Skeletal muscle satellite cell (primary cell): ENCODE data around the gene L1TD1. TPM values are rescaled to one million over a fixed set of nuclear protein-coding genes. Genes with fewer than 3 reads are reported as not detected.
"Not testable (repeated sequence)": the region's sequence is repeated elsewhere in the genome, so short reads cannot be mapped to it uniquely, and the experiment has no call there.

ENCODE experiments used
- H3K27me3 ChIP-seq: 2 replicates; pipeline ENCODE4 v1.7.0; 2013; ENCODE audit warnings: low read length; ENCODE audit not compliant: control insufficient read depth, insufficient read depth
- H3K36me3 ChIP-seq: 2 replicates; pipeline ENCODE4 v1.7.0; 2013; ENCODE audit warnings: mild to moderate bottlenecking, control low read depth, low read length; ENCODE audit not compliant: insufficient read depth
- H3K4me1 ChIP-seq: 2 replicates; pipeline ENCODE4 v1.7.0; 2013; ENCODE audit warnings: low read length; ENCODE audit not compliant: control insufficient read depth, insufficient read depth
- H3K4me2 ChIP-seq: 2 replicates; pipeline ENCODE4 v1.7.0; 2013; ENCODE audit warnings: mild to moderate bottlenecking, low read length
- H3K4me3 ChIP-seq: 2 replicates; pipeline ENCODE4 v1.7.0; 2013; ENCODE audit warnings: low read length
- H3K9ac ChIP-seq: 2 replicates; pipeline ENCODE4 v1.7.0; 2013; ENCODE audit warnings: mild to moderate bottlenecking, low read depth, low read length, moderate library complexity
- H3K9me3 ChIP-seq: replicated peaks from 2 replicates; pipeline ENCODE4 v1.7.0; 2013; ENCODE audit warnings: mild to moderate bottlenecking, control low read depth, low read length
- total RNA-seq: library from RNA; depleted of rRNA; stranded (reverse); fragments of >200 nt; gene quantifications from 2 replicates; pipeline ENCODE4 v1.2.3, GENCODE V29; 2012; rRNA removed

The L1TD1 gene
- under 0.01 TPM in 1 of 2 replicates, not detected in the other for total RNA-seq

GRCh38 chr1:62194651-62195544, at the start of gene L1TD1:
Gene L1TD1, plus strand, starts transcription at chr1:62194849. Its CDS starts 11,780 bp downstream, at chr1:62206629.
- no peak within 1 kb of the TSS for H3K4me3 ChIP-seq
- no peak within 1 kb of the TSS for H3K9ac ChIP-seq
- no peaks in the 10 kb centered on the region for H3K9me3 ChIP-seq
- H3K4me2 ChIP-seq, result no peak within 1 kb of the TSS
- no peaks in the 10 kb centered on the region for H3K36me3 ChIP-seq
- peaks cover 11% of the 10 kb centered on the region for H3K27me3 ChIP-seq
- no peaks in the 10 kb centered on the region for H3K4me1 ChIP-seq

- Histone ChIP-seq H3K27me3 (no peaks in the 10 kb centered on the region), H3K4me2 (no peak overlapping the region), H3K9ac (no peak overlapping the region), H3K36me3 (no peaks in the 10 kb centered on the region), H3K4me3 (no peak overlapping the region), H3K9me3 (no peaks in the 10 kb centered on the region), H3K4me1 (no peaks in the 10 kb centered on the region)
Measured at GRCh38 chr1:62159940-62160348, 34.7 kb upstream of the L1TD1 start.

GRCh38 chr1:62161711-62162110, 32.9 kb upstream of the L1TD1 start:
- Histone ChIP-seq H3K27me3 (no peaks in the 10 kb centered on the region), H3K36me3 (no peaks in the 10 kb centered on the region), H3K9ac (no peak overlapping the region), H3K4me1 (no peaks in the 10 kb centered on the region), H3K4me3 (no peak overlapping the region), H3K4me2 (no peak overlapping the region), H3K9me3 (no peaks in the 10 kb centered on the region)

- H3K9ac ChIP-seq, H3K4me2 ChIP-seq, H3K36me3 ChIP-seq, H3K4me3 ChIP-seq, H3K9me3 ChIP-seq, H3K4me1 ChIP-seq: not testable (repeated sequence)
- H3K27me3 ChIP-seq, result peaks cover 13% of the 10 kb centered on the region
Measured at GRCh38 chr1:62170380-62170779, 24.3 kb upstream of the L1TD1 start.

- H3K9me3 ChIP-seq, result no peaks in the 10 kb centered on the region
- peaks cover 8% of the 10 kb centered on the region for H3K27me3 ChIP-seq
- H3K4me2 ChIP-seq, result no peak overlapping the region
- no peaks in the 10 kb centered on the region for H3K4me1 ChIP-seq
- H3K9ac ChIP-seq, result no peak overlapping the region
- H3K4me3 ChIP-seq, result no peak overlapping the region
- H3K36me3 ChIP-seq, result no peaks in the 10 kb centered on the region
Measured at GRCh38 chr1:62175568-62176179, 19.0 kb upstream of the L1TD1 start.

GRCh38 chr1:62176597-62177312, 17.9 kb upstream of the L1TD1 start:
- Histone ChIP-seq H3K4me2 (no peak overlapping the region), H3K4me1 (no peaks in the 10 kb centered on the region), H3K9me3 (no peaks in the 10 kb centered on the region), H3K27me3 (peaks cover 10% of the 10 kb centered on the region), H3K9ac (no peak overlapping the region), H3K4me3 (no peak overlapping the region), H3K36me3 (no peaks in the 10 kb centered on the region)

- Histone ChIP-seq H3K4me1 (no peaks in the 10 kb centered on the region), H3K4me3 (no peak overlapping the region), H3K9me3 (no peaks in the 10 kb centered on the region), H3K36me3 (no peaks in the 10 kb centered on the region), H3K27me3 (peaks cover 8% of the 10 kb centered on the region), H3K9ac (no peak overlapping the region), H3K4me2 (no peak overlapping the region)
Measured at GRCh38 chr1:62177621-62178020, 17.0 kb upstream of the L1TD1 start.

GRCh38 chr1:62178372-62178771, 16.3 kb upstream of the L1TD1 start:
- H3K36me3 ChIP-seq, result no peaks in the 10 kb centered on the region
- no peak overlapping the region for H3K4me3 ChIP-seq
- H3K4me1 ChIP-seq, result no peaks in the 10 kb centered on the region
- no peak overlapping the region for H3K4me2 ChIP-seq
- H3K27me3 ChIP-seq, result peaks cover 10% of the 10 kb centered on the region
- H3K9me3 ChIP-seq, result no peaks in the 10 kb centered on the region
- H3K9ac ChIP-seq, result no peak overlapping the region

GRCh38 chr1:62180054-62180453, 14.6 kb upstream of the L1TD1 start:
- H3K4me2 ChIP-seq, H3K27me3 ChIP-seq, H3K4me3 ChIP-seq, H3K9me3 ChIP-seq, H3K4me1 ChIP-seq, H3K36me3 ChIP-seq, H3K9ac ChIP-seq: not testable (repeated sequence)

GRCh38 chr1:62180639-62181038, 14.0 kb upstream of the L1TD1 start:
- Histone ChIP-seq H3K4me2 (no peak overlapping the region), H3K4me1 (no peaks in the 10 kb centered on the region)

GRCh38 chr1:62181532-62181931, 13.1 kb upstream of the L1TD1 start:
- H3K27me3 ChIP-seq, result peaks cover 10% of the 10 kb centered on the region
- no peak overlapping the region for H3K4me3 ChIP-seq
- no peaks in the 10 kb centered on the region for H3K4me1 ChIP-seq
- H3K9me3 ChIP-seq, result no peaks in the 10 kb centered on the region
- no peak overlapping the region for H3K4me2 ChIP-seq
- H3K9ac ChIP-seq, result no peak overlapping the region
- no peaks in the 10 kb centered on the region for H3K36me3 ChIP-seq

More at GRCh38 chr1:62180639-62181038, 14.0 kb upstream of the L1TD1 start:
- Histone ChIP-seq H3K9ac (no peak overlapping the region), H3K9me3 (no peaks in the 10 kb centered on the region), H3K36me3 (no peaks in the 10 kb centered on the region), H3K4me3 (no peak overlapping the region), H3K27me3 (peaks cover 10% of the 10 kb centered on the region)
